ENCODE measurements around the gene LAT.
"Not testable (repeated sequence)": the region's sequence is repeated elsewhere in the genome, so short reads cannot be mapped to it uniquely, and the experiment has no call there.

LAT gene

DNA sequence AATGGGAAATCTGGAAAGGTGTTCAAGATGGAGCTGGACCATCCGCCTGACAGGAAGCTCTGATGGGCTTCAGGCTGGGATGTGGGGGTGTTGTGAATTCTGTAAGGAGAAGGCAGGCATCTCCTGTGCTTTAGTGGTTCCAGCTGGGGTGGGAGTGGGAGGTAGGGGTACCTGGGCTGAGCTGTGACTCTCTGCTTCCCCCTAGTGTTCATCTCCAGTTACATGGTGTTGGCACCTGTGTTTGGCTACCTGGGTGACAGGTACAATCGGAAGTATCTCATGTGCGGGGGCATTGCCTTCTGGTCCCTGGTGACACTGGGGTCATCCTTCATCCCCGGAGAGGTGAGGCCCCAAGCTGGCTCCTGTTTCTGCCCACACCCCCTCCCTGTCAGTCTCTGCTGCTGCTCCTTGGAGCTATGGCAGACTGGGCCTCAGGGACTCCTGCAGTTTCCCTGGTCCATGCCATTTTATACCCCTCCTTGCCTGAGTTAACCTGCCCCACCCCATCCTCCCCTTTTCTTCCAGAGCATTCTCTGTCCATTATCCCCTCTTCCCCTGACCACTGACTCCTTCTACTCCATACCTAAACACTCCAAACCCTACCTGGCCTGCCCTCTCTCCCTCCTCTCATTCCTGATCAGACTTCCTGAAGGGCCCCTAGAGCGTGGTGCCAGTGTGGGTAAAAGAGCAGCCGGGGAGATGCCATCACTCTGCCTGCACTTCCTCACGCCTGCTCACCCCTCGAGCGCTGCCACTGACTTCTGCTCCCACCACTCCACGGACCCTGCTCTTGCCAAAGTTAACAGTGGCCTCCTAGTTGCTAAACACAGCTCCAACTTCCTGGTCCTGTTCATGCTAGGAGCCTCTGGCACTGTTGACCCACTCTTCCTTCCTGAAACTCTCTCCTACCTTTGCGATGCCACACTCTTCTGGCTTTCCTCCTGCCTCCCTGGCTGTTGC is 6.9 kb upstream of the LAT start:
- peak in 1 of 2 experiments; percentile 13 for DNase-seq

DNA sequence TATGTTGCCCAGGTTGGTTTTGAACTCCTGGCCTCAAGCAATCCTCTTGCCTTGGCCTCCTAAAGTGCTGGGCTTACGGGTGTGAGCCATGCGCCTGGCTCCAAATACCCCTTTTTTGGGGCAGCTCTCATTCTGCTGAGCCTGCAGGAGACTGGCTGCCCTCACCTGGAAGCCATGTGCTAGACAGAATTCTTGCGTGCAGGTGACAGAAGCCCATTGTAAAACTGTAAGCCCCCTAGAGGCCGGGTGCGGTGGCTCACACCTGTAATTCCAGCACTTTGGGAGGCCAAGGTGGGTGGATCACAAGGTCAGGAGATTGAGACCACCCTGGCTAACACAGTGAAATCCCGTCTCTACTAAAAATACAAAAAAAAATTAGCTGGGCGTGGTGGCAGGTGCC is 4.5 kb upstream of the LAT start:
- DNase-seq, result not testable (repeated sequence)

DNA sequence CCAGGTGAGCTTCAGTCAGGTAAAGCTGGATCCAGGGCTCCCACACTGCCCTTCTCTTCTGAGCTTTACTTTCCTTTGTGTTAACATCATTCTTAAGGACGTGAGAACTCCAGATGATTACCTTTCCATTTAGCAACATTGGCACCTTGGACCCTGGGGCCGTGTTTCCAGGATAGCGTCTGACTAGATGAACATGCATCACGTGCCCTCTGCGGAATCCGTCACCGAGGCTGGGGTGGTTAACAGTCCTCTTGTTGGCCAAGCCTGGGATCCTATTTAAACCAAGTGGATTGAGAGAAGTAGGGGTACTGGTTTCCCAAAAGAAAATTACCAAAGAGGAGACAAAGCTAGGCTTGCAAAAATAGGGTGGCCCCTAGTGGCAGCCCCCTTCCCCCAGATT is 3.9 kb upstream of the LAT start:
- DNase-seq, result no peak

DNA sequence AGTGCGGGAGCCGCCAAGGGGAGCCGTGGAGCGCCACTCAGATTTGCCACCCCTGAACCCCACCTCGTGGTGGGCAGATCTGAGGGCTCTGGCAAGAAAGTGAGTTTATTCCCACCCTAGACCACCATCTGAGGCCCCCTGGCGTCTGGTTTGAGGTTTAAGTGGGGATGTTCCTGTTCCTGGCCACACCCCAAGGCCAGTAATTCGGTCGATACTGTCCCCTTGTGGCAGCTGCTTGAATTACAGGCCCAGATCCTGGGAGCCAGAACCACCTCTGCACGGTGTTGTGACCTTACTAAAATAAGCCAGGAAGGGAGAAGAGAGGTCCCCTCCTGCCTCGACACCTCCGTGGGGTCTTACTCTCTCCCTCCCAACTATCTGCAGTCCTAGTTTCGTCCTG is 3.3 kb upstream of the LAT start:
- no peak for DNase-seq

DNA sequence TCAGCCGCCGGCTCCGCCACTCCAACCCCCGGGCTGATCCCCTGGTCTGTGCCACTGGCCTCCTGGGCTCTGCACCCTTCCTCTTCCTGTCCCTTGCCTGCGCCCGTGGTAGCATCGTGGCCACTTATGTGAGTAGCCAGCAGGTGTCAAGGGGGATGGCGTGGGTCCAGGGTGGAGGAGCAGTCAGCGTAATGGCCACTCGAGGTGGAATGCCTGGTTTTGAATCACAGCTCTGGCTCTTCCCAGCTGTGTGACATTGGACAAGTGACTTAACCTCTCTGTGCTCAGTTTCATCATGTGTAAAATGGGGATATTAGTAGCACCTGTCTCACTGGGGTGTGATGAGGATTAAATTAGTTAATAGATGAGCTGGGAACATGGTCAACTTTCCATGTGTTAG is 2.4 kb upstream of the LAT start:
- DNase-seq, result no peak

DNA sequence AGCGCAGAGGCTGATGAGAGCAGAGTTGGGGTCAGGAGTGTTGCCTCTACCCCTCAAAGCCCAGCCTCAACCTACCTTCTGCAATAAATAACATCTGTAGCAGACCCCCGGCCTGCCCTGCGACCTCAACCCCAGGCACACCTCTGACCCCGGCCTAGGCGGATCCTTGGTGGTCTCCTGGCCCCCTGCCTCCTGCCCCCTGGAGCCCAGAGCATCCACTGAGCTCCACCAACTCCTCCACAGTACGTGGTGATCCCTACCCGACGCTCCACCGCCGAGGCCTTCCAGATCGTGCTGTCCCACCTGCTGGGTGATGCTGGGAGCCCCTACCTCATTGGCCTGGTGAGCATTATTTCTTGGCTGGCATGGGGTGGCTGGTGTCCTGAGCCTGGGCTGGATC is 1.9 kb upstream of the LAT start:
- DNase-seq, result no peak

DNA sequence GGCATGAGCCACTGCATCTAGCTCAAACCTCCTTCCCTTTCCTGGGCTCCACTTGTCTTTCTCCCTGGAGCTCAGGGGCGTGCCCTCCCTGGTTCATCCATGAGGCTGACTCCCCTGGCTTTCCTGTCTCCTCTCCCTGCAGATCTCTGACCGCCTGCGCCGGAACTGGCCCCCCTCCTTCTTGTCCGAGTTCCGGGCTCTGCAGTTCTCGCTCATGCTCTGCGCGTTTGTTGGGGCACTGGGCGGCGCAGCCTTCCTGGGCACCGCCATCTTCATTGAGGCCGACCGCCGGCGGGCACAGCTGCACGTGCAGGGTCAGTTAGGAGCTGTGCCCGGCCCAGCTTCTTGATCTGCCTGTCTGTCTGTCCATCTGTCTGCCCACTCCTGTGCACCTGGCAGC is 1.2 kb upstream of the LAT start:
- DNase-seq, result no peak

DNA sequence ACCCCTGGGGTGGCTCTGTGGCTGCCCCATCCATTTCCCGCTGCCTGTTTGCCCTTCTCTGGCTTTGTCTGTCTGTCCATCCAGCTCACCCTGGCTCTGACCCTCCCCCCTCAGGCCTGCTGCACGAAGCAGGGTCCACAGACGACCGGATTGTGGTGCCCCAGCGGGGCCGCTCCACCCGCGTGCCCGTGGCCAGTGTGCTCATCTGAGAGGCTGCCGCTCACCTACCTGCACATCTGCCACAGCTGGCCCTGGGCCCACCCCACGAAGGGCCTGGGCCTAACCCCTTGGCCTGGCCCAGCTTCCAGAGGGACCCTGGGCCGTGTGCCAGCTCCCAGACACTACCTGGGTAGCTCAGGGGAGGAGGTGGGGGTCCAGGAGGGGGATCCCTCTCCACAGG is 761 bp upstream of the LAT start:
- DNase-seq, result no peak

DNA sequence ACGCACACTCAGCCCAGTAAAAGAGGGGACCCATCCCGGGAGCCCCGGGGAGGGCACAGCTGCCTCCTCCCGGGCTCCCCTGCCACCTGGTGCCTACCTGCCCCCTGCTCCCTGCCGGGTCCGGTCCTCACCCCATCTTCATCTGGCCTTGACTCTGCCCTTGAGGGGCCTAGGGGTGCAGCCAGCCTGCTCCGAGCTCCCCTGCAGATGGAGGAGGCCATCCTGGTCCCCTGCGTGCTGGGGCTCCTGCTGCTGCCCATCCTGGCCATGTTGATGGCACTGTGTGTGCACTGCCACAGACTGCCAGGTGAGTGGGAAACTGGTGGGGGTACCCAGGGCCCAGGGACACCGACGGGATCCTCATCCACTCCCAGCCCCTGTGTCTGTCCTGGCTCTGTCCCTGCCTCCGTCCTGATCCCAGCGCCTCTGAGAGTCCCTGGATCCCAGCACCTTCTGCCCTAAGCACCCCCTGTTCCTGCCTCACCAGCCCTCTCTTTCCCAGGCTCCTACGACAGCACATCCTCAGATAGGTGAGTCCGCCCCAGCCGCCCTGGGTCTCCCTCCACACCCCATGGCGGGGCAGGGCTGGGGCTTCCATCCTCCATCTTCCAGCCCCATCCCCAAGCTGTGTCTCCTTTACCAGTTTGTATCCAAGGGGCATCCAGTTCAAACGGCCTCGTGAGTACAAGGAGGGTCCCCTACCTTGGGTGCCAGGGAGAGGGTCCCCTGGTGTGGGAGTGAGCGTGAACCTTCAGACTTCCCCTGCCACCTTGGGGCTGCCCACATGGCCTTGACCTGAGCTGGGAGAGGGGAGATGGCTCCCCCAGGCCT is 574 bp downstream of the LAT start:
- no peak for DNase-seq

DNA sequence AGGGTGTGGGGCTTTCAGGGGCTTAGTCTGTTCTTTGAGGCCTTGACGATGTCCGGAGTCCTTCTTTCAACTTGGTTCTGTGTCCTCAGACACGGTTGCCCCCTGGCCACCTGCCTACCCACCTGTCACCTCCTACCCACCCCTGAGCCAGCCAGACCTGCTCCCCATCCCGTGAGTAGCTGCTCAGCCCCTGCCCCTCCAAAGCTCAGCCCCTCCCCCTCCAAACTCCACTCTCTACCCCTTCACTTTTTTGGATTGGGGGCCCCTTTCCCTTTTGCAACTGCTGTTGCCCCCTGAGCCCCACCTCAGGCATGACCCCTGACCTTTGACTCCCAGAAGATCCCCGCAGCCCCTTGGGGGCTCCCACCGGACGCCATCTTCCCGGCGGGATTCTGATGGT is 1.2 kb downstream of the LAT start:
- no peak for DNase-seq

DNA sequence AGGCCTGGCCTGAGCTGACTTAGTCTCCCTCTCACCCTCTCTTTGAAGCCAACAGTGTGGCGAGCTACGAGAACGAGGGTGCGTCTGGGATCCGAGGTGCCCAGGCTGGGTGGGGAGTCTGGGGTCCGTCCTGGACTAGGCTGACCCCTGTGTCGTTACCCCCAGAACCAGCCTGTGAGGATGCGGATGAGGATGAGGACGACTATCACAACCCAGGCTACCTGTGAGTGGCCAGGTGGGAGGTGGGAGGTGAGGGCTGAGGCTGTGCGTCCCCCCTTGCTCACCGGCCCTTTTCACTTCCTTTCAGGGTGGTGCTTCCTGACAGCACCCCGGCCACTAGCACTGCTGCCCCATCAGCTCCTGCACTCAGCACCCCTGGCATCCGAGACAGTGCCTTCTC is 1.6 kb downstream of the LAT start:
- DNase-seq, result no peak

DNA sequence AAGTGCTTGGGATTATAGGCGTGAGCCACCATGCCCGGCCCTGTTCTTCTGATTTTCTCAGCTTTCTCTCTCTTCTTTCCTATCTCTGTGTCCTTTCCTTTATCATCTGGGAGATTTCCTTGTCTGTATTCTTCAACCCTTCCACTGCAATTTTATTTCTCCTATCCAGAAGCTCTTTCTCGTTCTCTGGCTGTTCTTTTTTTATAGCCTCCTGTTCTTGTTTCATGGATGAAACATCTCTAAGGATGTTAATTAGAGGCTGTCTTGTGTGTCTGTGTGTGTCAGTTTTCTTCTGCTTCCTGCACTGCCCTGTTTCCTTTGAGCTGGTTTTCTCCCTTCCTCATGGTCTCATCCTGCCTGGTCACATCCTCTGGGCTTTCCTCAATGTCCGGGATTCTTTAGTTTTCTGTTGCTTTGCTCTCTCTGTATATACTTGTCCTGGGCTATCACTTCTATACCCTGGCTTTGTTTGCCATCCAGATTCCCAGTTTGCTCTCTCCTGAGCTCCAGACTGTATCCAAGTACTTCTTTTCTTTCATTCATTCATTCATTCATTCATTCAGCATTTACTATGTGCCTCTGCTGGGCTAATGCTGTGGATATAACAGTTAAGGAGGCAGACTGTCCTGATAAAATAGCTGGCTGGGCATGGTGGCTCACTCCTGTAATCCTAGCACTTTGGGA is 2.5 kb downstream of the LAT start:
- no peak for DNase-seq

DNA sequence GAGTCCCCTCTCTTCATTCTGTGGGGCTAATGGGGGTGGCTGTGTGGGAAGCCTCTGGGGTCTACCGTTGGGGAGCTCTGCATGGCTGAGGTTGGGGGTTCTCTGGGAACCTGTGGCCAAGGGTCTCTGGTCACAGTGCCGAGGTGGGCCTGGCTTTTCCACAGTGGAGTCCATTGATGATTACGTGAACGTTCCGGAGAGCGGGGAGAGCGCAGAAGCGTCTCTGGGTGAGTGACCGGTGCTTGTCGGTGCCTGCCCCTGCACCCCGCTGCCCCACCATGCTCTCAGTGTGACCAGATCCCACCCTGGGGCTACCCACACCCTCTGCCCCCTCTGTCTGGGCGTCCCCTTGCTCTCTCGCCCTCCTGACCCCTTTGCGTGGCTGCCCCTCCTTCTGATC is 4.5 kb downstream of the LAT start:
- no peak for DNase-seq

DNA sequence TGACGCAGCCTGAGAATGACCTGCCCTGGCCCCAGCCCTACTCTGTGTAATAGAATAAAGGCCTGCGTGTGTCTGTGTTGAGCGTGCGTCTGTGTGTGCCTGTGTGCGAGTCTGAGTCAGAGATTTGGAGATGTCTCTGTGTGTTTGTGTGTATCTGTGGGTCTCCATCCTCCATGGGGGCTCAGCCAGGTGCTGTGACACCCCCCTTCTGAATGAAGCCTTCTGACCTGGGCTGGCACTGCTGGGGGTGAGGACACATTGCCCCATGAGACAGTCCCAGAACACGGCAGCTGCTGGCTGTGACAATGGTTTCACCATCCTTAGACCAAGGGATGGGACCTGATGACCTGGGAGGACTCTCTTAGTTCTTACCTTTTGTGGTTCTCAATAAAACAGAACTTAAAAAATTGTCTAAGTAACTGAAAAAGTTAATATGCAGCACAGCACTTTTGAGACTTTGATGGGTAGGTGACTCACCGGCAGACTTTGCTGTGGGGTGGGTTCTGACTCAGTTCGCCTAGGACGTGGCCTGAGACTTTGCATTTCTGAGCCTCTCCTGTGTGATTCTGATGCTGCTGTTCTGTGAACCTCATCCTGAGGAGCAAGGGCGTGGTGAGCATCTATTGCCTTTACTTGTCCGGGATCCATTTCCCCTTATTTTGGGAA is 5.7 kb downstream of the LAT start:
- no peak for DNase-seq

DNA sequence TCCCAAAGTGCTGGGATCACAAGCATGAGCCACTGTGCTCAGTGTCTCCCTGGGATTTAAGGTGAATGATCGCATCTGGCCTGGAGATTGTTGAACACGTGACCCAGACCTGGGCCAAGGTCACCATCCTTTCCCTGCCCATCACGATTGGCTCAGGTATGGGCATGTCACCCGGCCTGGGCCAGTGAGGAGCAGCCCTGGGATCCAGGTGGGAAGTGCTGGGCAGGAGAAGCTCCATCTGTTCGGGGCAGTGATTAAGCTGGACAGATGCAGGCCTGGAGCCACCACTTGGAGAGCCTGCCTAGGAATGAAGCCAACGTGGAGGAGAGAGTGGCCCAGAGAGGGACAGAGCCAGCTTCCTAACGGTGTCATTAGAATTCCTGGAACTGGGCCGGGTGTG is 6.8 kb downstream of the LAT start:
- DNase-seq, result no peak

DNA sequence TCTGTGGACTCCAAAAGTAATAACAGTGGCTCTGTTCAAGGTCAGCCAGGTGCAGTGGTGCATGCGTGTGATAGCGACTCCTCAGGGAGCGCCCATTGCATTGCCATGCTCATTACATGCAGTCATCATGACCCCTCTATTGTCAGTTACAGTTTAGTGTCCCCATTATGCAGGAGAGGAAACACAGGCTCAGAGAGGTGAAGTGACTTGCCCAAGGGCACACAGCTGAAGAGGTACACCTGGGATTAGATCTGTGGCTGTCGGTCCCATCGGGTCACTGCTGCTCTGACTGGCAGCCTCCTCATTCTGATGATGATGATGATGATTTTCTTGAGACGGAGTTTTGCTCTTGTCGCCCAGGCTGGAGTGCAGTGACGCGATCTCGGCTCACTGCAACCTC is 7.6 kb downstream of the LAT start:
- DNase-seq, result no peak

DNA sequence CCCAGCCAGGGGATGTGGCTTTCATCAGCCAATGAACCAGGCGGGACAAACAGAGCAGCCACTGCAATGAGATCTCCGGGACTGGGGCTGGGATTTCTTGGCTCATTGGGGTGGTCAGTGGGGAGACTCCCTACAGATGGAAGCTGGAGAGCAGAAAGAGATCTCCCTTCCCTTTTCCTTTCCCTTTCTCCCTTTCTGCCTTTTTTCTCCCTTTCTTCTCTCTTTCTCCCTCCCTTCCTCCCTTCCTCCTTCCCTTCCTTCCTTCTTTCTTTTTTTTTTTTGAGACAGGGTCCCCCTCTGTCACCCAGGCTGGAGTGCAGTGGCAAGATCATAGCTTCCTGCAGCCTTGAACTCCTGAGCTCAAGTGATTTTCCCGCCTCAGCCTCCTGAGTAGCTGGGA is 14.0 kb downstream of the LAT start:
- DNase-seq, result no peak

DNA sequence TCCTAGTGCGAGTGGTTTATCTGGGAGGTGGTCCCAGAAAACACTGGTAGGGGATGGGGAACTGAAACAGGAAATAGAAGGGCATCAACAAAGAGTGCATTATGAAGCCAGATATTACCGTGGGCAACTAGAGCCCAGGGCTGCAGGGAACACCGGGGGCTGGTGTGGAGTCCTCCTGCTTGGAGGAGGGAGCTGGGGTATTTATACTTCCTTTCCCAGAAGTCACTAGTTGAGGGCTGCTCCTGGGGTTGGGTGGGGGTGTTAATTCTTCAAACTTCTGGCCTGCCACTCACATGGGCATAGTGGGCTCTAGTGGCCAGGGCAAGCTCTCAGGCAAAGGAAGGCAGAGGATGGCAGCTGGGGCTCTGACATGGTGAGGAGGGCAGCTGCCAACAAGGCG is 14.7 kb downstream of the LAT start:
- DNase-seq, result no peak

DNA sequence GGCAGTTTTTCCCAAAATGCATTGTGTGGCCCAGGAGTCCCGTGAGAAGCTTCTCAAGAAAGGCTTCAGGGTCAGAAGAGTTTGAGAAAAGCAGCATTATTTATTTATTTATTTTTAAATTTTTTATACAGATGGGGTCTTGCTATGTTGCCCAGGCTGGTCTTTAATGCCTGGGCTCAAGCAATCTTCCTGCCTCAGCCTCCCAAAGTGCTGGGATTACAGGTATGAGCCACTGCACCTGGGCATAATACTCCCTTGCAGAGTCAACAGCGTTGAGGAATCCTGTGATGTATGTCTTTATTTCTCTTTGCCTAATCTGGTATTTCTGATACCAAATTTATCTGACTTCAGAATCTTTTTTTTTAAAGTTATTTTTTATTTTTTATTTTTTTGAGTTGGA is 15.2 kb downstream of the LAT start:
- DNase-seq, result no peak

DNA sequence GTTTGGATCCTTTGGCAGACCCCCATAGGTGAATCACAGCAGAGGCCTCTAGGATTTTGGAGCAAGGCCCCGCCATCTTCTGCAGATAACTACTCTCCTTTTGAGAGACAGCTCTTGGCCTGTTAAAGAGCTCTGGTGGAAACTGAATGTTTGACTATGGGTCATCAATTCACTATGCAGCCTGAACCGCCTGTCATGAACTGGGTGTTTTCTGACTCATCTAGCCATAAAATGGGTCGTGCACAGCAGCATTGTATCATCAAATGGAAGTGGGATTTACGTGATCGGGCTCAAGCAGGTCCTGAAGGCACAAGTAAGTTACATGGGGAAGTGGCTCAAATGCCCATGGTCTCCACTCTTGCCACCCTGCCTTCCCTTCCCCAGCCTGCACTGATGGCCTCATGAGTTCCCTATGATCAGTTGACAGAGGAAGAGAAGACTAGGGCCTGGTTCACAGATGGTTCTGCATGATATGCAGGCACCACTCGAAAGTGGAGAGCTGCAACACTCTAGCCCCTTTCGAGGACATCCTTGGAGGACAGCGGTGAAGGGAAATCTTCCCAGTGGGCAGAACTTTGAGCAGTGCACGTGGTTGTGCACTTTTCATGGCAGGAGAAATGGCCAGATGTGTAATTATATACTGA is 19.8 kb downstream of the LAT start:
- not testable (repeated sequence) for DNase-seq

DNA sequence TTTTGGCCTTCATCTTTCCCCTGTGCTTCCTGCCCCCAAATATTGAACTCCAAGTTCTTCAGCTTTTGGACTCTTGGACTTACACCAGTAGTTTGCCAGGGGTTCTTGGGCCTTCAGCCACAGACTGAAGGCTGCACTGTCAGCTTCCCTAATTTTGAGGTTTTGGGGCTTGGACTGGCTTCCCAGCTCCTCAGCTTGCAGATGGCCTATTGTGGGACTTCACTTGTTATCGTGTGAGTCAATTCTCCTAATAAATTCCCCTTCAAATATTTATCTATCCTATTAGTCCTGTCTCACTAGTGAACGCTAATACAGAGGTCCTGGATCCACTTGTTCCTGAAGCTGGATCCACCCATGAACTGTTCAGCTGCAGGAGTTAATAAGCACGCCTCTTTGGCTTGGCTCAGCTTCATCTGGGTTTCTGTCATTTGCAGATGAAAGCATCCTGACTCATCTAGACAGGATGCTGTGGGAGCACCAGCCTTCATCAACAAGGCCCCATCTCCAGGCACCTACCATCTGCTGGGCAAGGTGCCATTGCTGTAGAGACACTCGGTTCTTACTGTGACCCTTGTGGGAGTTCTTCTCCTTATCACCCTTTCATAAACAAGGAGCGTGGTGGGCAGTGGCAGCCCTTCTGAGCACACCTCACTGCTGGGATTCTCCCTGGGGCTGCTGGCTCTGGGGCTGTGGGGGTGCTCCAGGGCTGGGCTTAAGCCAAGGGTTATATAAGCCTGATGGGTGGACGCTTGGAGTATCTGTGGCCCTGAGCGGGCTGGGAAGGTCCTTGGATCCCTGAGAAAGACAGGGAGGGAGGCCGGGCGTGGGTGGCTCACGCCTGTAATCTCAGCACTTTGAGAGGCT is 23.1 kb downstream of the LAT start:
- no peak for DNase-seq

Data from SHP77 (cell line).